A549 (cell line): ENCODE results near the gene SND1. TPM values are rescaled to one million over a fixed set of nuclear protein-coding genes. Genes with fewer than 3 reads are reported as not detected.

Experiments
- ATAC-seq, 2 experiments: fragments of 200-7000 bp in 1 of 2; fragments of >200 bp in 1 of 2; cut with Nextera tagmentation in 1 of 2; cut with Tn5 transposase in 1 of 2; 3 replicates each; pipeline versions ENCODE4 v1.8.0 to v1.9.1; 2018 to 2020; ENCODE audit warnings: mild to moderate bottlenecking in 1 of 2, moderate library complexity in 1 of 2
- CTCF ChIA-PET: fragments of 300-600 bp; sonication (Branson Sonifier 250); formaldehyde crosslinking; extraction: SDS; loops from one replicate; lab custom pipeline; 2021; ENCODE audit warnings: antibody characterized with exemption, inconsistent platforms; lab: Yijun Ruan, JAX
- POLR2A ChIA-PET: fragments of 350-600 bp; formaldehyde crosslinking; extraction: SDS; loops from one replicate; lab custom pipeline; 2021; ENCODE audit warnings: antibody characterized with exemption, inconsistent platforms; lab: Yijun Ruan, JAX
- DNase-seq, 2 experiments: peaks; one replicate each; pipeline versions ENCODE4 v3.0.0 to v3.0.0-alpha.2; 2011 to 2016; ENCODE audit warnings: low read depth in 1 of 2, low spot score in 1 of 2
- FAIRE-seq: peaks from 2 replicates; lab custom pipeline; 2011; peaks lifted over from hg19 to GRCh38; lab: Jason Lieb, UNC
- H3K27ac ChIP-seq, 2 experiments: fragments of >200 bp; sonication (Bioruptor Twin); formaldehyde crosslinking; 3 replicates each; pipeline ENCODE4 v1.5.1; 2016 to 2017
- H3K4me1 ChIP-seq: fragments of >200 bp; sonication (Bioruptor Twin); formaldehyde crosslinking; 3 replicates; pipeline ENCODE4 v1.6.1; 2016
- H3K4me2 ChIP-seq: fragments of >200 bp; sonication (Bioruptor Twin); formaldehyde crosslinking; 3 replicates; pipeline ENCODE4 v1.6.1; 2016
- H3K4me3 ChIP-seq: fragments of >200 bp; sonication (Bioruptor Twin); formaldehyde crosslinking; 3 replicates; pipeline ENCODE4 v1.5.1; 2016
- H3K9me3 ChIP-seq: fragments of >200 bp; sonication (Bioruptor Twin); formaldehyde crosslinking; 3 replicates; pipeline ENCODE4 v1.6.1; 2016
- ATOH8 ChIP-seq: fragments of 250-450 bp; sonication (Bioruptor Pico); IDR thresholded peaks from 2 replicates; pipeline ENCODE4 v1.5.0; 2020; ENCODE audit warnings: low read depth, mild to moderate bottlenecking, moderate library complexity
- BCL3 ChIP-seq: fragments of >200 bp; sonication (Bioruptor Twin); formaldehyde crosslinking; IDR thresholded peaks from 3 replicates; pipeline ENCODE4 v1.6.1; 2016
- BHLHE40 ChIP-seq: IDR thresholded peaks from 2 replicates; pipeline ENCODE4 v1.6.1; 2012; ENCODE audit warnings: low read depth, low read length, inconsistent platforms
- CBX2 ChIP-seq: fragments of 200-600 bp; sonication (generic); IDR thresholded peaks from 2 replicates; pipeline ENCODE4 v1.6.1; 2016; ENCODE audit warnings: low read depth, mild to moderate bottlenecking, borderline replicate concordance
- CEBPB ChIP-seq, 2 experiments: fragments of >200 bp in 1 of 2; sonication (Bioruptor Twin) in 1 of 2; formaldehyde crosslinking in 1 of 2; IDR thresholded peaks; 2 replicates each; pipeline ENCODE4 v1.6.1; 2012 to 2016
- CHD2 ChIP-seq: fragments of 150-350 bp; IDR thresholded peaks from 2 replicates; pipeline ENCODE4 v1.6.1; 2014; ENCODE audit warnings: low read length; ENCODE audit not compliant: partially characterized antibody
- FOSL2 ChIP-seq, 2 experiments: fragments of 450-650 bp in 1 of 2; fragments of >200 bp in 1 of 2; sonication (Bioruptor Twin) in 1 of 2; formaldehyde crosslinking; IDR thresholded peaks; 2 replicates each; pipeline versions ENCODE4 v1.5.0 to v1.6.1; 2016 to 2020; ENCODE audit warnings: mild to moderate bottlenecking in 1 of 2, moderate library complexity in 1 of 2
- HOXB13 ChIP-seq: fragments of 250-450 bp; sonication (Bioruptor Pico); IDR thresholded peaks from 2 replicates; pipeline ENCODE4 v1.5.0; 2020; ENCODE audit warnings: low read depth, mild to moderate bottlenecking, moderate library complexity
- JUN ChIP-seq, 2 experiments: fragments of >200 bp; sonication (Bioruptor Twin); formaldehyde crosslinking; IDR thresholded peaks; 2 replicates in 1 of 2; 3 replicates in 1 of 2; pipeline ENCODE4 v1.6.1; 2016 to 2017
- KDM1A ChIP-seq: fragments of 200-600 bp; sonication (generic); IDR thresholded peaks from 2 replicates; pipeline ENCODE4 v1.6.1; 2016; ENCODE audit warnings: low read depth, mild to moderate bottlenecking
- PHF8 ChIP-seq: fragments of 200-600 bp; sonication (generic); IDR thresholded peaks from 2 replicates; pipeline ENCODE4 v1.6.1; 2016; ENCODE audit warnings: low read depth, mild to moderate bottlenecking, antibody characterized with exemption, moderate library complexity, borderline replicate concordance
- RCOR1 ChIP-seq: fragments of 150-350 bp; IDR thresholded peaks from 2 replicates; pipeline ENCODE4 v1.6.1; 2014; ENCODE audit warnings: antibody characterized with exemption, low read length, low read depth
- REST ChIP-seq: fragments of 200-600 bp; sonication (generic); IDR thresholded peaks from 2 replicates; pipeline ENCODE4 v1.6.1; 2016; ENCODE audit warnings: antibody characterized with exemption, mild to moderate bottlenecking, moderate library complexity
- RNF2 ChIP-seq: fragments of 200-600 bp; sonication (generic); IDR thresholded peaks from 2 replicates; pipeline ENCODE4 v1.6.1; 2016; ENCODE audit warnings: low read depth, mild to moderate bottlenecking, antibody characterized with exemption, moderate library complexity, borderline replicate concordance
- TP53 ChIP-seq: fragments of 250-450 bp; sonication (Bioruptor Pico); IDR thresholded peaks from 2 replicates; pipeline ENCODE4 v1.5.0; 2021; ENCODE audit warnings: mild to moderate bottlenecking, moderate library complexity
- ZC3H11A ChIP-seq: fragments of 450-650 bp; IDR thresholded peaks from 2 replicates; pipeline ENCODE4 v1.6.1; 2014; ENCODE audit warnings: antibody characterized with exemption, mild to moderate bottlenecking
- WGBS: methylation state at CpG from one replicate; pipeline ENCODE4 v1.1.6; 2017; ENCODE audit errors: missing lambda C conversion rate; 5-methylcytosine and 5-hydroxymethylcytosine counted together
- polyA plus RNA-seq, 4 experiments: library from polyadenylated mRNA; depleted of rRNA in 3 of 4; stranded (reverse); fragments of >200 nt; fragmentation: RNase III in 1 of 4; extraction: RNeasy Plus Mini Kit Qiagen cat#74134 plus additional on column Dnase treatment in 1 of 4; gene quantifications; 2 replicates in 3 of 4; 3 replicates in 1 of 4; pipeline ENCODE4 v1.2.3, GENCODE V29; 2011 to 2017
- TF ChIP-seq, protein P1 (sequence below): IDR thresholded peaks from 2 replicates; pipeline ENCODE4 v1.6.1; 2012; ENCODE audit warnings: low read depth, borderline replicate concordance
- TF ChIP-seq, protein P2 (sequence below): fragments of 150-350 bp; IDR thresholded peaks from 2 replicates; pipeline ENCODE4 v1.6.1; 2014; ENCODE audit warnings: low read depth, mild to moderate bottlenecking, low read length
- TF ChIP-seq, protein P3 (sequence below): fragments of 250-450 bp; sonication (Bioruptor Pico); IDR thresholded peaks from 2 replicates; pipeline ENCODE4 v1.5.0; 2021; ENCODE audit warnings: mild to moderate bottlenecking, moderate library complexity, borderline replicate concordance

Gene SND1
- polyA plus RNA-seq, 2 of the 4 experiments (the other 2 are of a cell fraction): 102 to 138 TPM

GRCh38 chr7:127824682-127825081 is 172.7 kb downstream of the SND1 start:
- Histone ChIP-seq H3K4me2 (no peak overlapping the region), H3K4me3 (no peak overlapping the region), H3K9me3 (no peaks in the 10 kb centered on the region), H3K4me1 (peaks cover 13% of the 10 kb centered on the region), H3K27ac (no peak overlapping the region)
- no peak for DNase-seq
- no peak for TF ChIP-seq HOXB13 (CRISPR knock-in tag)
- no peak for TF ChIP-seq FOSL2 (IDR thresholded peaks at IDR 0.05)
- no peak for TF ChIP-seq FOSL2 (CRISPR knock-in tag; IDR thresholded peaks at IDR 0.05)
- TF ChIP-seq REST: no peak
- no peak for TF ChIP-seq CEBPB (IDR thresholded peaks at IDR 0.05)
- TF ChIP-seq RCOR1: no peak
- TF ChIP-seq TP53 (CRISPR knock-in tag): no peak
- no peak for TF ChIP-seq CBX2
- no peak for TF ChIP-seq ATOH8
- no peak for TF ChIP-seq ZC3H11A
- 86% methylated on average over 1 of the region's 1 CpG for WGBS
- ATAC-seq: no peak
- no peak for FAIRE-seq
- CTCF ChIA-PET: no interaction called here
- POLR2A ChIA-PET: no interaction called here

DNA sequence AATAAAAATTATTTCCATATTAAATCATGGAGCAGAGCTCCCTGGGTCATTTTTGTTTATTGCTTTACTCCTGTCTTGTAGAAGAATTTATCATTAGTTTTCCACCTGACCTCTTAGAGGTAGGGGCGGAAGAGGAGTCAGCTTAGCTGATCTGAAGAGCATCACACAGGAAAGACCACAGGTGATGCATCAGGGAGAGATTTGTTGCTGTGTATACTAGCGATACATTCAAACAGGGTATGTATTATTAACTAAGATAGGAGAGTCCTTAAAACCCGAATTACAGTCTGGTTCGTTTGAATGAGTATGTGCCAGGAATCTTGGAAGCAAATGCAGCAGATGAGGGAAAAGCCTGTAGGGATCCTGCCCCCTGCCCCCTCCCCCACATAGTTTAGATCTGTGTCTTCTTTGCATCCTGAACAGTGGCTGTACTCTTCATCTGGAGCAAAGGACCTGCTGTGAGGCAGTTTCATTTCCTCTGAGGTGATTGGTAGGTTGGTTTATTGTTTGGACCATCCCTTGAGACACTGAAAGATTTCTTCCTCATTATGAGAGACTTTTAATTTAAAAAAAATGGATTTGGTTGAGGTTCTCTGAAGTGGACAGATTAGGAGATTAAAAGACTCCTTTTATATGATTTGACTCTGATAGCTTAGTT is 177.0 kb downstream of the SND1 start:
- no peak overlapping the region for H3K4me2 ChIP-seq
- ATAC-seq (no peak), DNase-seq (no peak), FAIRE-seq (no peak)
- CTCF ChIA-PET: interaction anchor here (1.5 kb wide), 1 partner anchor 13 kb away, joined by 4 read pairs; no protein-coding TSS in a partner anchor
- POLR2A ChIA-PET: no interaction called here
- H3K27ac ChIP-seq: no peak overlapping the region
- no peak overlapping the region for H3K4me3 ChIP-seq
- H3K9me3 ChIP-seq: no peaks in the 10 kb centered on the region
- WGBS: 92% methylated on average over 4 of the region's 4 CpGs
- TF ChIP-seq, protein P1, sequence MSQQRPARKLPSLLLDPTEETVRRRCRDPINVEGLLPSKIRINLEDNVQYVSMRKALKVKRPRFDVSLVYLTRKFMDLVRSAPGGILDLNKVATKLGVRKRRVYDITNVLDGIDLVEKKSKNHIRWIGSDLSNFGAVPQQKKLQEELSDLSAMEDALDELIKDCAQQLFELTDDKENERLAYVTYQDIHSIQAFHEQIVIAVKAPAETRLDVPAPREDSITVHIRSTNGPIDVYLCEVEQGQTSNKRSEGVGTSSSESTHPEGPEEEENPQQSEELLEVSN: no peak
- TF ChIP-seq, protein P2, sequence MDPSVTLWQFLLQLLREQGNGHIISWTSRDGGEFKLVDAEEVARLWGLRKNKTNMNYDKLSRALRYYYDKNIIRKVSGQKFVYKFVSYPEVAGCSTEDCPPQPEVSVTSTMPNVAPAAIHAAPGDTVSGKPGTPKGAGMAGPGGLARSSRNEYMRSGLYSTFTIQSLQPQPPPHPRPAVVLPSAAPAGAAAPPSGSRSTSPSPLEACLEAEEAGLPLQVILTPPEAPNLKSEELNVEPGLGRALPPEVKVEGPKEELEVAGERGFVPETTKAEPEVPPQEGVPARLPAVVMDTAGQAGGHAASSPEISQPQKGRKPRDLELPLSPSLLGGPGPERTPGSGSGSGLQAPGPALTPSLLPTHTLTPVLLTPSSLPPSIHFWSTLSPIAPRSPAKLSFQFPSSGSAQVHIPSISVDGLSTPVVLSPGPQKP: no peak
- no peak for TF ChIP-seq KDM1A
- no peak for TF ChIP-seq PHF8
- TF ChIP-seq, protein P3, sequence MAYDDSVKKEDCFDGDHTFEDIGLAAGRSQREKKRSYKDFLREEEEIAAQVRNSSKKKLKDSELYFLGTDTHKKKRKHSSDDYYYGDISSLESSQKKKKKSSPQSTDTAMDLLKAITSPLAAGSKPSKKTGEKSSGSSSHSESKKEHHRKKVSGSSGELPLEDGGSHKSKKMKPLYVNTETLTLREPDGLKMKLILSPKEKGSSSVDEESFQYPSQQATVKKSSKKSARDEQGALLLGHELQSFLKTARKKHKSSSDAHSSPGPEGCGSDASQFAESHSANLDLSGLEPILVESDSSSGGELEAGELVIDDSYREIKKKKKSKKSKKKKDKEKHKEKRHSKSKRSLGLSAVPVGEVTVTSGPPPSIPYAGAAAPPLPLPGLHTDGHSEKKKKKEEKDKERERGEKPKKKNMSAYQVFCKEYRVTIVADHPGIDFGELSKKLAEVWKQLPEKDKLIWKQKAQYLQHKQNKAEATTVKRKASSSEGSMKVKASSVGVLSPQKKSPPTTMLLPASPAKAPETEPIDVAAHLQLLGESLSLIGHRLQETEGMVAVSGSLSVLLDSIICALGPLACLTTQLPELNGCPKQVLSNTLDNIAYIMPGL (CRISPR knock-in tag): no peak
- no peak for TF ChIP-seq CHD2
- no peak for TF ChIP-seq RNF2
- TF ChIP-seq BHLHE40: no peak
- no peak for TF ChIP-seq BCL3
- no peak for TF ChIP-seq JUN (IDR thresholded peaks at IDR 0.05)
- TF ChIP-seq, all 56 proteins: peak for 0
- H3K4me1 ChIP-seq: no peaks in the 10 kb centered on the region
